Measurements from ENCODE around the gene PPARG.
"Not testable (repeated sequence)": the region's sequence is repeated elsewhere in the genome, so short reads cannot be mapped to it uniquely, and the experiment has no call there.

The PPARG gene

GRCh38 chr3:12445523-12446240 lies 156.8 kb downstream of the PPARG start:
- TF ChIP-seq, protein P1, sequence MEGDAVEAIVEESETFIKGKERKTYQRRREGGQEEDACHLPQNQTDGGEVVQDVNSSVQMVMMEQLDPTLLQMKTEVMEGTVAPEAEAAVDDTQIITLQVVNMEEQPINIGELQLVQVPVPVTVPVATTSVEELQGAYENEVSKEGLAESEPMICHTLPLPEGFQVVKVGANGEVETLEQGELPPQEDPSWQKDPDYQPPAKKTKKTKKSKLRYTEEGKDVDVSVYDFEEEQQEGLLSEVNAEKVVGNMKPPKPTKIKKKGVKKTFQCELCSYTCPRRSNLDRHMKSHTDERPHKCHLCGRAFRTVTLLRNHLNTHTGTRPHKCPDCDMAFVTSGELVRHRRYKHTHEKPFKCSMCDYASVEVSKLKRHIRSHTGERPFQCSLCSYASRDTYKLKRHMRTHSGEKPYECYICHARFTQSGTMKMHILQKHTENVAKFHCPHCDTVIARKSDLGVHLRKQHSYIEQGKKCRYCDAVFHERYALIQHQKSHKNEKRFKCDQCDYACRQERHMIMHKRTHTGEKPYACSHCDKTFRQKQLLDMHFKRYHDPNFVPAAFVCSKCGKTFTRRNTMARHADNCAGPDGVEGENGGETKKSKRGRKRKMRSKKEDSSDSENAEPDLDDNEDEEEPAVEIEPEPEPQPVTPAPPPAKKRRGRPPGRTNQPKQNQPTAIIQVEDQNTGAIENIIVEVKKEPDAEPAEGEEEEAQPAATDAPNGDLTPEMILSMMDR (IDR thresholded peaks at IDR 0.05; ENCODE audit: low read depth, low read length, missing control alignments): no peak
- in situ Hi-C loops (cut with HindIII; ENCODE audit: low sequenced_read_pairs): no loop called here
- no peak for DNase-seq (ENCODE audit: low read depth)

GRCh38 chr3:12446298-12446697 lies 157.4 kb downstream of the PPARG start:
- no peak for DNase-seq (ENCODE audit: low read depth)
- no peak overlapping the region for H3K4me3 ChIP-seq (ENCODE audit: low read depth, low read length)
- in situ Hi-C loops (cut with HindIII; ENCODE audit: low sequenced_read_pairs): no loop called here
- TF ChIP-seq, protein P1 (IDR thresholded peaks at IDR 0.05; ENCODE audit: low read depth, low read length, missing control alignments): no peak

More at GRCh38 chr3:12445523-12446240, 156.8 kb downstream of the PPARG start:
- H3K4me3 ChIP-seq (ENCODE audit: low read depth, low read length): no peak overlapping the region

DNA sequence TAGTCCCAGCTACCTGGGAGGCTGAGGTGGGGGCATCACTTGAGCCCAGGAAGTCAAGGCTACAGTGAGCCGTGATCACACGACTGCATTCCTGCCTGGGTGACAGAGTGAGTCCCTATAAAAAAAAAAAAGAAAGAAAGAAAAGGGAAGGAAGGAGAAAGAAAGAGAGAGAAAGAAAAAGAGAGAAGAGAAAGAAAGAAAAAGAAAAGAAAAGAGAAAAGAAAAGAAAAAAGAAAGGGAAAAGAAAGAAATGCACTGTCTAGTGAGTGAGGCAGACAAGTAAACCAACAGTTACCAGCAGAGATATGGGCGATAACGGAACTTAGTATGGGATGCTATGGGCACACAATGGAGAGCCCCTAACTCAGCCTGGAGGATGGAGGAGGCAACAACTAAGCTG lies 158.2 kb downstream of the PPARG start:
- H3K4me3 ChIP-seq (ENCODE audit: low read depth, low read length): no peak overlapping the region
- in situ Hi-C loops (cut with HindIII; ENCODE audit: low sequenced_read_pairs): no loop called here
- DNase-seq (ENCODE audit: low read depth): no peak
- TF ChIP-seq, protein P1 (IDR thresholded peaks at IDR 0.05; ENCODE audit: low read depth, low read length, missing control alignments): no peak

DNA sequence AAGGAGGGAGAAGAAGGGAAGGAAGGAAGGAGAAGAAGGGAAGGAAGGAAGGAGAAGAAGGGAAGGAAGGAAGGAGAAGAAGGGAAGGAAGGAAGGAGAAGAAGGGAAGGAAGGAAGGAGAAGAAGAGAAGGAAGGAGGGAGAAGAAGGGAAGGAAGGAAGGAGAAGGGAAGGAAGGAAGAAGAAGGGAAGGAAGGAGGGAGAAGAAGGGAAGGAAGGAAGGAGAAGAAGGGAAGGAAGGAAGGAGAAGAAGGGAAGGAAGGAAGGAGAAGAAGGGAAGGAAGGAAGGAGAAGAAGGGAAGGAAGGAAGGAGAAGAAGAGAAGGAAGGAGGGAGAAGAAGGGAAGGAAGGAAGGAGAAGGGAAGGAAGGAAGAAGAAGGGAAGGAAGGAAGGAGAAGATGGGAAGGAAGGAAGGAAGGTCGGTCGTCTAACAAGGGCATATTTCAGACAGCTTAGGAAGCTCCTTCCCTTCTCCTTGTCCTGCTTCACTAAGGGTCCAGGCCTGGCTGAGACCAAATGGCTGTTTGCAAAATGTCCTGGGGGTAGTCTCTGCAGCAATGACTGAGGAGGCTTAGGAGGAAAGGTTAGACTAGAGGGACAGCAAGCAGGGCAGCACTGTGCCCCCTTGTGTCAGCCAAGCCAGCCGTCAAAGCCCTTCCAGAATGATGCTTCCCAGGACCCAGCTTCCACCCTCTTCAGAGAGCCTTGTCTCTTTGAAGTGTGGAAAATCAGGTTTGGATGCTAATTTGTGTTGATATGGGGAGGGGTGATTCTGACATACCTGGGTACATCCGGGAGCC lies 159.7 kb downstream of the PPARG start:
- in situ Hi-C loops (cut with HindIII; ENCODE audit: low sequenced_read_pairs); H3K4me3 ChIP-seq (ENCODE audit: low read depth, low read length): not testable (repeated sequence)

GRCh38 chr3:12449889-12450682 lies 161.2 kb downstream of the PPARG start:
- in situ Hi-C loops (cut with HindIII; ENCODE audit: low sequenced_read_pairs): no loop called here
- DNase-seq (ENCODE audit: low read depth): no peak
- no peak overlapping the region for H3K4me3 ChIP-seq (ENCODE audit: low read depth, low read length)
- TF ChIP-seq, protein P1 (IDR thresholded peaks at IDR 0.05; ENCODE audit: low read depth, low read length, missing control alignments): no peak

More for the DNA sequence above, 159.7 kb downstream of the PPARG start:
- DNase-seq (ENCODE audit: low read depth): not testable (repeated sequence)

- H3K4me3 ChIP-seq (ENCODE audit: low read depth, low read length): no peak overlapping the region
- DNase-seq (ENCODE audit: low read depth): no peak
- TF ChIP-seq, protein P1 (IDR thresholded peaks at IDR 0.05; ENCODE audit: low read depth, low read length, missing control alignments): no peak
- in situ Hi-C loops (cut with HindIII; ENCODE audit: low sequenced_read_pairs): no loop called here
Measured at GRCh38 chr3:12451481-12451880, 162.6 kb downstream of the PPARG start.

Measured in astrocyte of the cerebellum (primary cell).